Activated effector memory CD4-positive, alpha-beta T cell treated with Interleukin-2 at 50 U/mL for 16 hours (primary cell): ENCODE results near the gene PGGT1B.
"Not testable (repeated sequence)": the region's sequence is repeated elsewhere in the genome, so short reads cannot be mapped to it uniquely, and the experiment has no call there.

ENCODE experiments used
- DNase-seq: peaks from one replicate; pipeline ENCODE4 v3.0.0-alpha.2; 2020

The PGGT1B gene

GRCh38 chr5:115249379-115249778 is 13.3 kb downstream of the PGGT1B start:
- not testable (repeated sequence) for DNase-seq

GRCh38 chr5:115246361-115246991 is 16.2 kb downstream of the PGGT1B start:
- DNase-seq: no peak

GRCh38 chr5:115243412-115243811 is 19.3 kb downstream of the PGGT1B start:
- no peak for DNase-seq

- DNase-seq: no peak
These were observed 20.6 kb downstream of the PGGT1B start for GRCh38 chr5:115241881-115242642.

- no peak for DNase-seq
These were observed 25.6 kb downstream of the PGGT1B start for GRCh38 chr5:115237066-115237465.

GRCh38 chr5:115236599-115236998 is 26.1 kb downstream of the PGGT1B start:
- no peak for DNase-seq

GRCh38 chr5:115231598-115231997 is 31.1 kb downstream of the PGGT1B start:
- DNase-seq: no peak

GRCh38 chr5:115229606-115230005 is 33.1 kb downstream of the PGGT1B start:
- no peak for DNase-seq

GRCh38 chr5:115227281-115227680 is 35.4 kb downstream of the PGGT1B start:
- no peak for DNase-seq

- no peak for DNase-seq
These were observed 48.1 kb downstream of the PGGT1B start for GRCh38 chr5:115214541-115214940.

GRCh38 chr5:115209279-115209678 is 53.4 kb downstream of the PGGT1B start:
- DNase-seq: no peak

- DNase-seq: no peak
These were observed 59.7 kb downstream of the PGGT1B start for GRCh38 chr5:115202952-115203351.

GRCh38 chr5:115196161-115196560 is 66.5 kb downstream of the PGGT1B start:
- no peak for DNase-seq

GRCh38 chr5:115194676-115195075 is 68.0 kb downstream of the PGGT1B start:
- no peak for DNase-seq

- no peak for DNase-seq
These were observed 69.4 kb downstream of the PGGT1B start for GRCh38 chr5:115193295-115193694.

- DNase-seq: no peak
These were observed 70.6 kb downstream of the PGGT1B start for GRCh38 chr5:115192098-115192497.

- DNase-seq: no peak
These were observed 71.1 kb downstream of the PGGT1B start for GRCh38 chr5:115191474-115192031.

- DNase-seq: no peak
These were observed 72.3 kb downstream of the PGGT1B start for GRCh38 chr5:115190388-115190787.

- DNase-seq: no peak
These were observed 72.8 kb downstream of the PGGT1B start for GRCh38 chr5:115189866-115190265.

GRCh38 chr5:115186794-115187193 is 75.9 kb downstream of the PGGT1B start:
- DNase-seq: no peak

GRCh38 chr5:115184770-115185169 is 77.9 kb downstream of the PGGT1B start:
- no peak for DNase-seq

GRCh38 chr5:115181757-115182156 is 80.9 kb downstream of the PGGT1B start:
- DNase-seq: no peak

GRCh38 chr5:115180165-115180709 is 82.4 kb downstream of the PGGT1B start:
- no peak for DNase-seq
